HepG2 (cell line): ENCODE results near the gene PLCB4. TPM values are rescaled to one million over a fixed set of nuclear protein-coding genes. Genes with fewer than 3 reads are reported as not detected.

Experiments used
- ATAC-seq: fragments of 200-7000 bp; cut with Tn5 transposase; 3 replicates; pipeline ENCODE4 v1.9.1; 2020; ENCODE audit warnings: mild to moderate bottlenecking, moderate library complexity
- BruUV-seq: library from RNA; stranded (reverse); fragments of 400-500 nt; replicated peaks from 2 replicates; lab custom pipeline; 2021; lab: Mats Ljungman, UMichigan
- CTCF ChIA-PET: fragments of 300-600 bp; formaldehyde crosslinking; extraction: SDS; loops from one replicate; lab custom pipeline; 2021; ENCODE audit warnings: low total read pairs, inconsistent platforms, low intra/inter-chr PET ratio; lab: Yijun Ruan, JAX
- POLR2A ChIA-PET: fragments of 350-600 bp; sonication (Branson Sonifier 250); formaldehyde crosslinking; loops from one replicate; lab custom pipeline; 2020; ENCODE audit warnings: antibody characterized with exemption, inconsistent platforms; lab: Yijun Ruan, JAX
- DNase-seq: peaks from one replicate; pipeline ENCODE4 v3.0.0-alpha.2; 2015; ENCODE audit warnings: low spot score
- FAIRE-seq: peaks from 3 replicates; lab custom pipeline; 2011; peaks lifted over from hg19 to GRCh38; lab: Jason Lieb, UNC
- H2AFZ ChIP-seq: one replicate; pipeline ENCODE4 v1.6.1; 2011; ENCODE audit warnings: low read length, inconsistent platforms
- H3K27ac ChIP-seq: fragments of 300-600 bp; 3 replicates; pipeline ENCODE4 v1.8.0; 2011; ENCODE audit warnings: mixed run types, mild to moderate bottlenecking, mixed read lengths, low read length, inconsistent platforms; ENCODE audit not compliant: insufficient read depth; ENCODE audit errors: extremely low read length
- H3K27me3 ChIP-seq, 2 experiments: fragments of 200-600 bp in 1 of 2; 2 replicates in 1 of 2; 3 replicates in 1 of 2; pipeline versions ENCODE4 v1.6.0 to v1.8.0; 2011; ENCODE audit warnings: low read length in 2 of 2, mild to moderate bottlenecking in 2 of 2, moderate library complexity in 2 of 2, inconsistent platforms in 1 of 2; ENCODE audit not compliant: insufficient read depth in 2 of 2, control insufficient read depth in 1 of 2
- H3K36me3 ChIP-seq, 2 experiments: fragments of 200-600 bp in 1 of 2; replicated peaks in 1 of 2; 2 replicates in 1 of 2; 3 replicates in 1 of 2; pipeline versions ENCODE4 v1.5.1 to v1.8.0; 2011; ENCODE audit warnings: low read length in 2 of 2, inconsistent platforms in 1 of 2; ENCODE audit not compliant: insufficient read depth in 2 of 2, control insufficient read depth in 1 of 2
- H3K4me1 ChIP-seq: 2 replicates; pipeline ENCODE4 v1.5.1; 2012; ENCODE audit warnings: low read length, inconsistent platforms; ENCODE audit not compliant: insufficient read depth
- H3K4me2 ChIP-seq: 2 replicates; pipeline ENCODE4 v1.6.0; 2011; ENCODE audit warnings: low read depth, low read length, inconsistent platforms
- H3K4me3 ChIP-seq, 3 experiments: fragments of 200-600 bp in 1 of 3; sonication (generic), shearing (Covaris generic) in 1 of 3; replicated peaks in 1 of 3; 2 replicates each; pipeline ENCODE4 v1.5.1; 2011 to 2016; ENCODE audit warnings: low read length in 3 of 3, inconsistent platforms in 2 of 3, low read depth in 2 of 3, mild to moderate bottlenecking in 2 of 3, control low read depth in 1 of 3, mixed read lengths in 1 of 3; ENCODE audit not compliant: insufficient read depth in 1 of 3
- H3K79me2 ChIP-seq: one replicate; pipeline ENCODE4 v1.6.1; 2011; ENCODE audit warnings: low read length, inconsistent platforms; ENCODE audit not compliant: insufficient read depth
- H3K9ac ChIP-seq: 2 replicates; pipeline ENCODE4 v1.6.0; 2011; ENCODE audit warnings: mild to moderate bottlenecking, low read depth, low read length, inconsistent platforms; ENCODE audit not compliant: insufficient read depth
- H3K9me3 ChIP-seq: 2 replicates; pipeline ENCODE4 v1.5.1; 2012; ENCODE audit warnings: mild to moderate bottlenecking, low read length
- H4K20me1 ChIP-seq: 2 replicates; pipeline ENCODE4 v1.6.0; 2011; ENCODE audit warnings: inconsistent platforms, mild to moderate bottlenecking, low read length, moderate library complexity; ENCODE audit not compliant: insufficient read depth
- ARID3A ChIP-seq: IDR thresholded peaks from 2 replicates; pipeline ENCODE4 v1.6.1; 2012; ENCODE audit warnings: low read depth, low read length, improper control_type of control experiment
- CENPT ChIP-seq: sonication (generic); formaldehyde crosslinking; IDR thresholded peaks from 2 replicates; pipeline ENCODE4 v1.8.0; 2022; ENCODE audit warnings: low read depth, mild to moderate bottlenecking, moderate library complexity, missing genetic modification reagents
- CHD4 ChIP-seq: fragments of 200-600 bp; sonication (generic); IDR thresholded peaks from 2 replicates; pipeline ENCODE4 v1.7.0; 2017; ENCODE audit warnings: mild to moderate bottlenecking, low read length, borderline replicate concordance
- FLYWCH1 ChIP-seq: sonication (generic); formaldehyde crosslinking; IDR thresholded peaks from 2 replicates; pipeline ENCODE4 v1.8.1; 2023; ENCODE audit warnings: mild to moderate bottlenecking, missing genetic modification reagents
- KAT7 ChIP-seq: IDR thresholded peaks from 2 replicates; pipeline ENCODE4 v1.6.1; 2018; ENCODE audit warnings: borderline replicate concordance, missing compliant biosample characterization
- MEIS2 ChIP-seq: sonication (generic); formaldehyde crosslinking; IDR thresholded peaks from 2 replicates; pipeline ENCODE4 v1.9.0; 2021; ENCODE audit warnings: mild to moderate bottlenecking, missing genetic modification reagents
- MTF1 ChIP-seq: sonication (generic); formaldehyde crosslinking; IDR thresholded peaks from 2 replicates; pipeline ENCODE4 v1.5.0; 2020; ENCODE audit warnings: missing genetic modification reagents
- MXD1 ChIP-seq: sonication (generic); formaldehyde crosslinking; IDR thresholded peaks from 2 replicates; pipeline ENCODE4 v1.4.0; 2020; ENCODE audit warnings: mild to moderate bottlenecking, missing genetic modification reagents
- NFE2L1 ChIP-seq: sonication (generic); formaldehyde crosslinking; IDR thresholded peaks from 2 replicates; pipeline ENCODE4 v1.4.0; 2020; ENCODE audit warnings: missing genetic modification reagents, mild to moderate bottlenecking, borderline replicate concordance
- PREB ChIP-seq: sonication (generic); formaldehyde crosslinking; IDR thresholded peaks from 2 replicates; pipeline ENCODE4 v1.4.0; 2020; ENCODE audit warnings: missing genetic modification reagents
- RAD21 ChIP-seq: fragments of 450-650 bp; formaldehyde crosslinking; IDR thresholded peaks from 2 replicates; pipeline ENCODE4 v1.5.0; 2020; ENCODE audit warnings: mild to moderate bottlenecking
- SOX6 ChIP-seq, 2 experiments: fragments of 450-650 bp in 1 of 2; sonication (generic) in 1 of 2; formaldehyde crosslinking in 1 of 2; IDR thresholded peaks; 2 replicates each; pipeline versions ENCODE4 v1.4.0 to v1.6.1; 2017 to 2020; ENCODE audit warnings: antibody characterized with exemption in 1 of 2, mild to moderate bottlenecking in 1 of 2, missing genetic modification reagents in 1 of 2
- ZNF10 ChIP-seq: sonication (generic); formaldehyde crosslinking; IDR thresholded peaks from 2 replicates; pipeline ENCODE4 v1.4.0; 2020; ENCODE audit warnings: mild to moderate bottlenecking, low read depth, missing genetic modification reagents, borderline replicate concordance
- ZNF232 ChIP-seq: sonication (generic); formaldehyde crosslinking; IDR thresholded peaks from 2 replicates; pipeline ENCODE4 v1.4.0; 2020; ENCODE audit warnings: missing genetic modification reagents, borderline replicate concordance
- ZNF280B ChIP-seq: sonication (generic); formaldehyde crosslinking; IDR thresholded peaks from 2 replicates; pipeline ENCODE4 v1.5.0; 2020; ENCODE audit warnings: missing genetic modification reagents, mild to moderate bottlenecking, borderline replicate concordance
- ZNF740 ChIP-seq: sonication (generic); formaldehyde crosslinking; IDR thresholded peaks from 2 replicates; pipeline ENCODE4 v1.4.0; 2020; ENCODE audit warnings: missing genetic modification reagents
- ZNF776 ChIP-seq: sonication (generic); formaldehyde crosslinking; IDR thresholded peaks from 2 replicates; pipeline ENCODE4 v1.4.0; 2020; ENCODE audit warnings: mild to moderate bottlenecking, missing genetic modification reagents
- WGBS: methylation state at CpG from one replicate; pipeline ENCODE4 v1.1.6; 2017; ENCODE audit warnings: low lambda C conversion rate; 5-methylcytosine and 5-hydroxymethylcytosine counted together
- in situ Hi-C: cut with HindIII; loops from 2 replicates; pipeline ENCODE4 v1.10.0; 2017; ENCODE audit warnings: low pct_unique_long_range_greater_than_20kb; ENCODE audit not compliant: extremely low pct_ligation_motif_present
- intact Hi-C: fragments of 100-400 bp; cut with micrococcal nuclease; formaldehyde crosslinking; loops from one replicate; pipeline ENCODE4 v1.10.0; 2022; ENCODE audit not compliant: unreplicated experiment
- polyA plus RNA-seq, 8 experiments: library from polyadenylated mRNA; depleted of rRNA in 3 of 8; stranded (reverse) in 7 of 8; unstranded in 1 of 8; fragments of >200 nt; fragmentation: Illumina TruSeq in 4 of 8; extraction: Trizol in 4 of 8; gene quantifications; 2 replicates each; pipeline versions ENCODE4 v1.2.1 to v1.2.3, GENCODE V29; 2011 to 2016; ENCODE audit warnings: low read depth in 4 of 8, missing spikeins in 1 of 8, mixed read lengths in 1 of 8; ENCODE audit not compliant: insufficient read depth in 1 of 8
- total RNA-seq, 5 experiments: library from RNA; depleted of rRNA; stranded (reverse); fragments of >200 nt; fragmentation: Illumina TruSeq; extraction: Trizol; gene quantifications; 2 replicates each; pipeline ENCODE4 v1.2.3, GENCODE V29; 2016; ENCODE audit warnings: low read depth in 1 of 5

PLCB4 gene
- total and polyA plus RNA-seq, 2 of the 13 experiments (the other 11 are each of a cell fraction or from before 2014, with no cell fraction given): 0.01 TPM; not detected in 1

- DNase-seq (no peak), FAIRE-seq (no peak), ATAC-seq (no peak)
- Histone ChIP-seq H3K4me3 (no peak overlapping the region), H2AFZ (no peak overlapping the region), H3K4me2 (no peak overlapping the region), H3K27ac (no peak overlapping the region), H3K79me2 (no peaks in the 10 kb centered on the region), H3K9me3 (no peaks in the 10 kb centered on the region), H3K27me3 (no peaks in the 10 kb centered on the region), H4K20me1 (no peaks in the 10 kb centered on the region), H3K4me1 (no peaks in the 10 kb centered on the region), H3K9ac (no peak overlapping the region), H3K36me3 (no peaks in the 10 kb centered on the region)
- ChIA-PET CTCF (no interaction called here), POLR2A (no interaction called here)
- in situ Hi-C loops: no loop called here
- TF ChIP-seq KAT7 (CRISPR knock-in tag): no peak
- TF ChIP-seq MEIS2 (CRISPR knock-in tag): no peak
- no peak for TF ChIP-seq ARID3A
- TF ChIP-seq ZNF10: no peak
- no peak for TF ChIP-seq CENPT (CRISPR knock-in tag)
- TF ChIP-seq ZNF740 (CRISPR knock-in tag): no peak
- no peak for TF ChIP-seq FLYWCH1 (CRISPR knock-in tag)
- no peak for TF ChIP-seq RAD21 (CRISPR knock-in tag)
- no peak for TF ChIP-seq ZNF232 (CRISPR knock-in tag)
- TF ChIP-seq CHD4: no peak
- TF ChIP-seq MXD1: no peak
- no peak for TF ChIP-seq ZNF776 (CRISPR knock-in tag)
- TF ChIP-seq ZNF280B (CRISPR knock-in tag): no peak
- TF ChIP-seq MTF1 (CRISPR knock-in tag): no peak
- TF ChIP-seq NFE2L1 (CRISPR knock-in tag): no peak
- no peak for TF ChIP-seq SOX6 (IDR thresholded peaks at IDR 0.05)
- TF ChIP-seq SOX6 (CRISPR knock-in tag; IDR thresholded peaks at IDR 0.05): no peak
- TF ChIP-seq PREB (CRISPR knock-in tag): no peak
- intact Hi-C loops: no loop called here
- WGBS: 12% methylated on average over 6 of the region's 6 CpGs
- no TSS peak for BruUV-seq
These were observed 29.9 kb upstream of the PLCB4 start for GRCh38 chr20:9038791-9039535.
